Posterior cingulate gyrus (tissue), 11 donors: Measurements from ENCODE around the gene DDX46.
"Not testable (repeated sequence)": the region's sequence is repeated elsewhere in the genome, so short reads cannot be mapped to it uniquely, and the experiment has no call there.

Source experiments
- DNase-seq, 10 donors: peaks; one replicate each; pipeline versions ENCODE4 v3.0.0 to v3.0.0-alpha.2; 2020 to 2021; ENCODE audit warnings: mixed read lengths in 3 of 10
- intact Hi-C: fragments of 100-400 bp; cut with DNase I; formaldehyde crosslinking; loops from one replicate; pipeline ENCODE4 v1.15.1; 2023

The DDX46 gene

DNA sequence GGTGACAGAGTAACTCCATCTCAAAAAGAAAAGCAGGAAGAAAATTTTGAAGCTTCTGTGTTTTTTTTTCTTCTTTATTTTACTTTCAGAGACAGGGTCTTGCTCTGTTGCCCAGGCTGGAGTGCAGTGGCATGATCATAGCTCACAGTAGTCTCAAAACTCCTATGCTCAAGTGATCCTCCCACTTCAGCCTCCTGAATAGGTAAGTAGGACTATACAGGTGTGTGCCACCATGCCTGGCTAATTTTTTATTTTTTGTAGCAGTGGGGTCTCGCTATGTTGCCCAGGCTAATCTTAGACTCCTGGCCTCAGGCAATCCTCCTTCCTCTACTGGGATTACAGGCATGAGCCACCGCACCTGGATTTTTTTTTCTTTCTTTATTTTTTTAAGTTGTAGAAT, 77.0 kb downstream of the DDX46 start:
- intact Hi-C loops, result no loop called here
- DNase-seq, result no peak

DNA sequence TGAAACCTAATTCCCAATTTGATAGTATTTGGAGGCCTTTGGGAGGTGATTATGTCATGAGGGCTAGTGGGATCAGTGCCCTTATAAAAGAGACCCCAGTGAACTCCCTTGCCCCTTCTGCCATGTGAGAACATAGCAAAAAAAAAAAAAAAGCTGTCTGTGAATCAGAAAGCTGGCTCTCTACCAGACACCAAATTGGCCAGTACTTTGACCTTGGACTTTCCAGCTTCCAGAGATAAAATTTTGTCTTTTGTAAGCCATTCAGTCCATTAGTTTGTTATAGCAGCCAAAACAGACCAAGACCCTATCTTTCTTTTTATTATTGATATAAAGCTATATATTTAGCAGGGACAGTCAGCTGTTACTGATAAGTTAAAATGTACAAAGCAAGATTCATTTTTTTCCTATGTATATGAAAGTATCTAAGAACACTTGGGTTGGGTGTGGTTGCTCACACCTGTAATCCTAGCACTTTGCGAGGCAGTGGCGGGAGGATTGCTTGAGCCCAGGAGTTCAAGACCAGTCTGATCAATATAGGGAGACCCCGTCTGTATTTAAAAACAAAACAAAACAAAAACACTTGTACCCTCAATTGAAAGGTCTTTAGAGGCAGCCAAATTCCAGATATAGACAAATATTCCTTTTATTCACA, 79.1 kb downstream of the DDX46 start:
- intact Hi-C loops, result no loop called here
- no peak for DNase-seq

DNA sequence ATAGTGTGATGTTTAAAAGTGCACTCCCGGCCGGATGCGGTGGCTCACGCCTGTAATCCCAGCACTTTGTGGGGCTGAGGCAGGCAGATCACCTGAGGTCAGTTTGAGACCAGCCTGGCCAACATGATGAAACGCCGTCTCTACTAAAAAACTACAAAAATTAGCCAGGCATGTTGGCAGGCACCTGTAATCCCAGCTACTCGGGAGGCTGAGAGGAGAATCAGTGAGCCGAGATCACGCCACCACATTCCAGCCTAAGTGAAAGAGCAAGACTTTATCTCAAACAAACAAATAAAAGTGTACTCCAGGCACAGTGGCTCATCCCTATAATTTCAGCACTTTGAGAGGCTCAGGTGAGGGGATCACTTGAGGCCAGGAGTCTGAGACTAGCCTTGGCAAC, 79.8 kb downstream of the DDX46 start:
- intact Hi-C loops, DNase-seq: not testable (repeated sequence)

DNA sequence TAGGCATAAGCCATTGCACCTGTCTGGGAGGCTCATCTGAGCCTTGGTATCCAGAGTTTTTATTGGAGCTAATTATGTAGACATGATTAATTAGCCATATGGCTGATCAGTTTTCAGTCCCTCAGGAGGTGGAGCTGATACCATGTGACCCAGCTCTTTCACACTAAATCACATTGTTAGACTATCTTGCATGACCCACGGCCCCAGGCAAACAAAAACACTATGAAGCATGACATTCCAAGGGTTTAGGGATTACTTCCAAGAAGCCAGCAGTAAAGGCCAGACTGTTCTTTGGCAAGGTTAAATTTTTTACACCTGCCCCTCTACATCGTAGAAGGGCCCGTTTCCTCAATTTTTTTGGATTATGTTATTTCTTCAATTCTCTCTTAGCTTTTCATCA, 82.2 kb downstream of the DDX46 start:
- DNase-seq, result no peak
- intact Hi-C loops, result no loop called here

DNA sequence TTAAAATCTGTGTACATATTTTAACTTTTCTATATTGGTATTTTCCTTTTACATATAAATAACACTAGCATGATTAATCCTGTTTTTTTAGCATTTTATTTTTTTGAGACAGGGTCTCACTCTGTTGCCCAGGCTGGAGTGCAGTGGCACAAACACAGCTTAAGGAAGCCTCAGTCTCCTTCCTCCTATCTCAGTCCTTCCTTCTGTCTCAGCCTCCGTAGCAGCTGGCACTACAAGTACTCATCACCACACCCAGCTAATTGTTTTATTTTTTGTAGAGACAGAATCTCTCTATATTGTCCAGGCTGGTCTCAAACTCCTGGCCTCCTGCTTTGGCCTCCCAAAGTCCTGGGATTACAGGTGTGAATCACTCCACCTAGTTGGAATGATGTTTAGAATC, 85.7 kb downstream of the DDX46 start:
- no peak for DNase-seq
- intact Hi-C loops, result no loop called here

DNA sequence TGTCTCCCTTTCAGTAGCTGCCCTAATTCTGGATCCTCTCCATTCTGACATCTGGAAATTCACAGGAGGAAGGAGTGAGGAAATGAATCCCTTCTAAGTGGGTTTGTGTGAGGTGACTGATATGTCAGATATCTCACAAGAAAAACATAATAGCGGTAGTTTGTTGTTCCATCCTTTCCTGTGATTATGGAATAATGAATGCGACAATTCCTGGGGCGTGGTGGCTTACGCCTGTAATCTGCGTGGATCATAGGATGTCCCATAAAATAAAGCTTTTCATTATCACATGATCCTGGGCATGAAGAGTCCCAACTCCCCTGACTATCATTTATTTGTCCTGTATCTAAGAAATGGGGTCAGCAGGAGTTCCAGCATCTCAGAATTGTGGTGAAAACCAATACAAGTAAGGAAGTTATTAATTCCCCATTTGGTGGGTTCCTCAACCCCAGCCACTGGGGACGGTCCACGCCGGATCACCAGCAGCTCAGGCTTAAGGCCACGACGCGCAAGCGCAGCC, 86.8 kb downstream of the DDX46 start:
- DNase-seq, result no peak
- intact Hi-C loops, result loop anchor here (5.0 kb wide), 1 partner anchor 88 kb away; the partner anchor contains the start of gene DDX46

DNA sequence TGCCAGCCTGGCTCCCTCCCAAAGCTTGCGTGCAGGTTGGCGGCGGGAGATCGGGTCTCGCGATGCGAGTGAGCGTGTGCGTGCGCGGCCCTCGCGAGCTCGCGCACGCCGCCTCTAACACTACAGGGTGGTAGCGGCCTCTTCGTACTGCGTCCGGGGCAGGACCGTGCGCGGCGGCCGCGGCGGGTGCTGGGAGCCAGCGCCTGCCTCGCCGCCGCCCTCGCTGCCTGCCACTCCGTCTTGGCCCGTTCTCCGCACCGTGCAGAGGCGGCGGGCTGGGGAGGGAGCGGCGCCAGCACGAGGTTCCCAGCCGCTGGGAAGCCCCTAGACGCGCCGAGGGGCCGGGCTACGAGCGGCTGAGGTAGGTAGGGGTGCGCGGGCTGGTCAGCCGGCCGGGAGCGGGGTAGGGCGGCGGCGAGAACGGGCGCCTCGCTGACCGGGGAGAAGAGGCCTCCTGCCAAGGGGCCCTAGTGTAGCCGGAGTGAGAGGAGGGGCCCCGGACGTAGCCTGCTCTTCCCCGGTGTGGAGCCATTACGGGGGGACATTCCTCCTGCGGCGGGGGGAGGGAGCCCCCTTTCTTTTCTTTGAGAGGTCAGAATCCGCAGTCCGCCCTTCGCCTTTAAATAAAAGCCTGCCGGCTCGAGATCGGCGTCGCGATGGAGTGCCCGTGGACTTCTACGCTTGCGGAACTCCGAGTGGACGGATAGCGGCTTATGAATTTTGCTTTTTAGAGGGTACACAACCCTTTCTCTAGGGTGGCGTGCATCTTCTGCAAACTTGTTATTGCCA, 87.5 kb downstream of the DDX46 start, which contains the start of gene C5orf24:
Gene C5orf24, plus strand, starts transcription at position 117 of the 789 bp plus-strand sequence. CDS start 8,933 bp downstream, outside the sequence.
- DNase-seq, result peak; percentile 92 to 99 (median 95)
- intact Hi-C loops, result loop anchor here (1.0 to 5.0 kb wide), 4 partner anchors 28 to 107 kb away; partner anchors contain the start of genes CAMLG, DDX46, PCBD2 and TXNDC15

DNA sequence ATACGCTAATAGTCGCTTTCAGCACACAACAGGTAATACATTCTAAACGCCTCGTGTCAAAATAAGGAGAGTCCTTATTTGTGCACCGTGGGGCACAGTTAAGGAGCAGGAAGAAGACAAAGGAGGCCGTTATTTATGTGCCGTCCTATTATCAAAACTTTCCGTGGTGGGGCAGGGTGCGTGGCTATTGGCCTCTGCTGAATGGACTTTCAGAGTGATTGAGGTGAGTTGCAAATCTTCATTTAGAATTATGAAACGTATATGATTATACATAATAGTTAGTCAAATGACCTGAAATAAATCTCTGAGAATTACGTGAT, 88.0 kb downstream of the DDX46 start:
- intact Hi-C loops, result loop anchor here (1.0 to 5.0 kb wide), 4 partner anchors 28 to 108 kb away; partner anchors contain the start of genes CAMLG, DDX46, PCBD2 and TXNDC15
- DNase-seq, result no peak

DNA sequence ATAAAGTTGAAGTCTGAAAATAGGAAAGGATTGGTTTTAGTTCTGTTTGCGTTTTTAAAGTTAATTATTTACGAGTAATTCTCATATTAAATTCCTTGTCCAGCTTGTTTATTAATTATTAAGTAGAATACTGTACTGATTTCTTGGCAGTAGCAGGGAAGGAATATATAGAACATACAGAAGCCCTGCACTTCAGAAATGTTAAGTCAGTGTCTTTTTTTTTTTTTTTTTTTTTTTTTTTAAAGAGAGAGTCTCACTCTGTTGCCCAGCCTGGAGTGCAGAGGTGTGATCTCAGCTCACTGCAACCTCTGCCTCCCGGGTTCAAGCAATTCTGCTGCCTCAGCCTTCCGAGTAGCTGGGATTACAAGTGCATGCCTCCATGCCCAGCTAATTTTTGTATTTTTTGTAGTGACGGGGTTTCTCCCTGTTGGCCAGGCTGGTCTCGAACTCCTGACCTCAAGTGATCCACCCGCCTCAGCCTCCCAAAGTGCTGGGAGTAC, 90.9 kb downstream of the DDX46 start:
- DNase-seq, result not testable (repeated sequence)

DNA sequence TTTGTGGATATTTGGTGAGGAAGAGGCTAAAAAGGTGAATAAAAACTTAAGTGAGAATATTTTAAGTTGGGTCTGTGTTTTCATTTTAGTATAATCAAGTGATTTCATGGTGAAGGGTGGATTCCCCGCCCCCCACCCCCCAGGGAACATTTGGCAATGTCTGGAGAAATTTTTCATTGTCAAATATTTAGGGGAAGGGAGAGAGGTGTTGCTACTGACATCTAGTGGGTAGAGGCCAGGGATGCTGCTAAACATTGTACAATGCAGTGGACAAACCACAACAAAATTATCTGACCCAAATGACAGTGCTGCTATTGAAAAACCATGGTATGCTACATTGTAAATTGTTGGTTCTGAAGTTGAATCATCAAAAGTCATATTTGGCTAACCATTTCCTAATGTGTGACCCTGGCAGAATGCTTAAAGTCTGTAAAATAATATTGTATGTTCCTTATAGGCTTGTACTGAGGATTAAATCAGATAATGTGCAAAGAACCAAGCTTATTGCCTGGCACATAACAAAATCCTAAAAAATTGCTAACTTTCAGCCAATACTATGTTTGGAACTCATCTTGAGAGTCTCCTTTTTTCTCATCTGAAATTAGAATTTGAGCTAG, 92.8 kb downstream of the DDX46 start:
- intact Hi-C loops, result no loop called here
- DNase-seq, result no peak

More for the DNA sequence above, 90.9 kb downstream of the DDX46 start:
- intact Hi-C loops, result loop anchor here (5.0 kb wide), 1 partner anchor 92 kb away; the partner anchor contains the start of gene DDX46

DNA sequence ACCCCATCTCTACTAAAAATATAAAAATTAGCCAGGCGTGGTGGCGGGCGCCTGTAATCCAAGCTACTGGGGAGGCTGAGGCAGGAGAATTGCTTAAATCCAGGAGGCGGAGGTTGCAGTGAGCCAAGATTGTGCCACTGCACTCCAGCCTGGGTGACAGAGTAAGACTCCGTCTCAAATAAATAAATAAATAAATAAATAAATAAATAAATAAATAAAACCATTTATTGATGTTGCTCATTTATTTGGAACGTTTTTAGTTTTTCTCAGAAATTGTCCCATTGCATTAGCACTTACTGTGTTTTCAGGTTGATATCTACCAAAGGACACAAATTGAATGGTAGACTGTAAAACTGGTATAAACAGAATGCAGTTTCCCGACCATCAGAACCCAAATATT, 97.9 kb downstream of the DDX46 start:
- DNase-seq, intact Hi-C loops: not testable (repeated sequence)

DNA sequence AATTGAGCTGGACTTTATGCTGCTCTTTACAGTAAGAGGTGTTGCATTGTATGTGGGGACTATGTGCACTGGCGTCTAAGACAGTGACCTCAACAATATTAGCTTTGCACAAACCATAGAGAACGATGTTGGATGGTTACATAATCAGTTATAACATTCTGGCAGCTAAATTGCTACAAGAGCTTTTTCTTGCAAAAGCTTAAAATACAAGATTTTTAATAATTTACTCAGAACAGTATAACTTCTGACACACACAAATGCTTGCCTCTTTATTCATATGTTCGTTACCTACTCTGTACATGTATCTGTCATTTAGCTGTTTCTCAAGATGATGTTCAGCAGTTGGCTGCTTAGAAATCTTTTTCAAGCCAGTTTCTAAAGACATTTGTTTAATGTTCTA, 98.8 kb downstream of the DDX46 start:
- intact Hi-C loops, result no loop called here
- no peak for DNase-seq

DNA sequence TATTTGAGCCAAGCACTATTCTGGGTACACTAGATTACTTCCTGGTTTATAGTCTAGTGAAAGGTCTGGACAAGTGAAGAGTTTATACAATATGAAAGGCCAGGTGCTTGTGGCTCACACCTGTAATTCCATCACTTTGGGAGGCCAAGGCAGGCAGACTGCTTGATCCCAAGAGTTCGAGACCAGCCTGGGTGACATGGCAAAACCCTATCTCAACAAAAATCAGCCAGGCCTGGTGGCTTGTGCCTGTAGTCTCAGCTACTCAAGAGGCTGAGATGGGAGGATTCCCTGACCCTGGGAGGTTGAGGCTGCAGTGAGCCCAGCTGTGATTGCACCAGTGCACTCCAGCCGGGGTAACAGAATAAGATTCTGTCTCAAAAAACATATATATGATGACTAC, 106.1 kb downstream of the DDX46 start:
- DNase-seq, result no peak
- intact Hi-C loops, result no loop called here

DNA sequence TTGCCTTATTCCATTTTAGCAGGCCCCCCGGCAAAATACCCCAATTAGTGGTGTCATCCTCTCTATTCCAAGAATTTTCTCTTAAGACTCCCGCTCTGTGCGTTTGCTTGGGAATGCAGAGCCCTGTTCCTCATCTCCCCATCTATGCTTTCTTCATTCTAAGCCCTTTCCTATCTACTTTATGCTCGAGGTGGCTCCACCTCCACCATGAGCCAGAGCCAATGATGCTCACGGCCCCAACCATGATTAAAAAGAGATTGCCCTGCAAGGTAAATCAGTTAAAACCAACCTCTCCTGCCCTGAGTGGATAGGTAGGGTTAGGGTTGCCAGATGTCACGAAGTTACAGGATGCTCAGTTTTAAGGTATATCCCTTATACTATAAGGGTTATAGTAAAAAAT, 114.9 kb downstream of the DDX46 start:
- no peak for DNase-seq
- intact Hi-C loops, result loop anchor here (10.0 kb wide), 1 partner anchor 139 kb away; the partner anchor contains the start of gene CAMLG

DNA sequence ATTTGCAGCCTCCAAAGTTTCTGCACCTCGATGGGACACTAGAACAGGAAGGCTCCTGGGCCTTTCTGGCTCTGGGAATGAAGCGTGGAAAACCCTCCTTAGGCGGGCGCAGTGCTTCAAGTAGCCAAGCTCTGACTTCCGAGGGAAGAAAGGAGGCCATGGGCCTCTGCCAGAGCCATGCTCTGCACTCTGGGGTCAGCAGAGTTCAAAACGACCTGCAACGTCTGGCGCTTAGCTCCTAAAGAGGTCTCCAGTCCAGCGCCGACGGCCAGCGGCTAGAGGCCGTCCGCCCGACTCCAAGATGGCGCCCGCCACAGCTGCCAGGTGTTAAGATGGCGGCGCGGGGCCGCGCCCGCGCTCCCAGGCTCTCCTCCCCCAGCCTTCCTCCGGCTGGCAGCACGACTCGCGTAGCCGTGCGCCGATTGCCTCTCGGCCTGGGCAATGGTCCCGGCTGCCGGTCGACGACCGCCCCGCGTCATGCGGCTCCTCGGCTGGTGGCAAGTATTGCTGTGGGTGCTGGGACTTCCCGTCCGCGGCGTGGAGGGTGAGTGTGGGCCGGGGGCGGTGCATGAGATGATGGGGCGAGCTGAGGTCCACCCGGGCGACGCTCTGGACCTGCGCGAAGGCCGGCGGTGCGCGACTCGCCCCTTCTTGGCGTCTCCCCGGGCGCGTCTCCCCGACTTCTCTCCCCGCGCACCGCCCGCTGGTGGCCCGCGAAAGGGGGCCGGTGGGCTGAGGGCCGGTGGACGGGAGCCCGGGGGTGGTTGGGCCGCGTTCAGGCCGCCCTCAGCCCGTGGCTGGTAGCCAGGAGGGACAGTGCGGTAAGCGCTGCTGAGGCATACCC, 115.6 kb downstream of the DDX46 start, which contains the start of gene TXNDC15:
Gene TXNDC15, plus strand, starts transcription at position 385 of the 844 bp plus-strand sequence. Its CDS starts 57 bp downstream, at position 442.
- DNase-seq, result peak; percentile 78 to 98 (median 82)
- intact Hi-C loops, result loop anchor here (1.0 to 10.0 kb wide), 3 partner anchors 28 to 139 kb away; partner anchors contain the start of genes CAMLG and PCBD2

DNA sequence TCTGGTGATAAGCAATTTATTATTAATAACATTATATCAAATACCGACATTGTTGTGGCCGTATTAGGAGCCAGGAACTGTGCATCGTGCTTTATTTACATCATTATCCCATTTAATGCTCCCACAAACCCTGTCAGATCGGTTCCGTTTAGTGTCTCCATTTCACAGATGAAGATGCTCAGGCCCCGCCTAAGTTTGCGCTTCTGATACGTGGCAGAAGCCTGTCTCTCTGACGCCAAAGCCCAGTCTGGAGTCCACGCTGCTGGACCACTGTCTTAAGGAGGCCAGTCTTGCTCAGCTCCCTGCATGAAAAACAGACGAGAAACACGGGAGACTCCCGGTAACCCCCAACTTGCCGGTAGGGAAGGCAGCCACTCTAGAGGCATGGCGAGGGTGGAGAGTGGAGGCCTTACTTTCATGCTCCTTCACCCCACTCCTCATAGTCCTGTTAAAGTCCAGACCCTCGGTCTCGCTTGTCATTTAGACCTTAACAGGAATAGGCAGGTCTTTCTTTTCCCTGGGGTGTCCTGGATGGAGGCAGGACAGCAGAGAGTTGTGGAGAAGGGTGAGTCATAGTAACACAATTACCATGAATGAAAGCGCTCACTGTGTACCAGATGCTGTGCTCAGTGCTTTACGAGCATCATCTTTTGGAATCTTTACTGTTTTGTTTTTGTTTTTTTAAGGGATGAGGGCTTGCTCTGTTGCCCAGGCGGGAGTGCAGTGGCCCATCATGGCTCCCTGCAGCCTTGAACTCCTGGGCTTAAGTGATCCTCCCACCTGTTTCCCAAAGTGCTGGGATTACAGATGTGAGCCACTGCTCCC, 116.5 kb downstream of the DDX46 start:
- DNase-seq, result peak; percentile 48 to 96 (median 67)
- intact Hi-C loops, result loop anchor here (1.0 to 10.0 kb wide), 3 partner anchors 29 to 140 kb away; partner anchors contain the start of genes CAMLG and PCBD2

DNA sequence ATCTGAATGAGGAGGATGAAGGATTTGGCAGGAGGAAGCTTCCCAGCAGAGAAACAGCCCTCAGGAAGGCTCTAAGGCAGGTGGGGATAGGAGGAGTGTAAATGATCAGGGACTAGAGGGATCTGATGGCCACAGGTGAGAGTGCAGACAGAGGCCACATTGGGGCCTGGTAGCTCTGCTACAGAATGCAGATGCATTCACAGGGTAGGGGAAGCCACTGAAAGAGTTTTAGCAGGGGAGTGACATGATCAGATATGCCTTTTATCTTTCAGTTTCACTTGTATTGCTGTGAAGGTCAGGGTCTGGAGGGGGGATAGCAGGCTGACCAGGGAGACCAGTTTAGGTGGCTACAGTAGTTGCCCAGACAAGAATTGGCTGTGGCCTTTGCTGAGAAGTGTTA, 118.6 kb downstream of the DDX46 start:
- no peak for DNase-seq
- intact Hi-C loops, result loop anchor here (10.0 kb wide), 1 partner anchor 142 kb away; the partner anchor contains the start of gene CAMLG

DNA sequence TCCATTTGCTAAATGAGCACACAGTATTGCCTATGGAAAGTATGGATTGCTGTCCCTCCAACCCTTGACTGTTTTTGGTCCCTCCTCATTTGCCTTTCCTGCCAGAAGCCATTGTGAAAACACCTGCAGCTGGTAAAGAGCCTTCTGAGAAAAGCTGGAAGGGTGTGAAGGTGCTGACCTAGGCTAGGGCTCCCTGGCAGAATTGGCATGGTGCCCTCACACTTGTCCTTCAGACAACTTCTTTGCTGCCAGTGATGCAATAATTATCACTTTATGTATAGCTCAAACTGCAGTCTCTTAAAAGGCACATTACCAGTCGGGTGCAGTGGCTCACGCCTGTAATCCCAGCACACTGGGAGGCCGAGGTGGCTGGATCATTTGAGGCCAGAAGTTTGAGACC, 119.8 kb downstream of the DDX46 start:
- intact Hi-C loops, result loop anchor here (10.0 kb wide), 1 partner anchor 144 kb away; the partner anchor contains the start of gene CAMLG

More for the DNA sequence above, 119.8 kb downstream of the DDX46 start:
- DNase-seq, result no peak
